NB4 (cell line): ENCODE results near the gene TMCC1.

Source experiments
- MAX ChIP-seq: IDR thresholded peaks from 2 replicates; pipeline ENCODE4 v1.6.1; 2011; ENCODE audit warnings: low read depth, low read length
- MYC ChIP-seq: IDR thresholded peaks from 2 replicates; pipeline ENCODE4 v1.6.1; 2011; ENCODE audit warnings: low read depth, low read length
- POLR2A ChIP-seq: IDR thresholded peaks from 2 replicates; pipeline ENCODE4 v1.6.1; 2011; ENCODE audit warnings: mild to moderate bottlenecking; ENCODE audit not compliant: insufficient read length; ENCODE audit errors: extremely low read depth
- TF ChIP-seq, protein P1 (sequence below): IDR thresholded peaks from one replicate; pipeline ENCODE4 v1.5.1; 2012; ENCODE audit warnings: low read depth, low read length

GRCh38 chr3:129892857-129893580, 492 bp downstream of the TMCC1 start:
- TF ChIP-seq MAX (peak; percentile 31; the same call in 1 of the 2 replicates), POLR2A (no peak), MYC (peak; percentile 55)
- TF ChIP-seq, protein P1, sequence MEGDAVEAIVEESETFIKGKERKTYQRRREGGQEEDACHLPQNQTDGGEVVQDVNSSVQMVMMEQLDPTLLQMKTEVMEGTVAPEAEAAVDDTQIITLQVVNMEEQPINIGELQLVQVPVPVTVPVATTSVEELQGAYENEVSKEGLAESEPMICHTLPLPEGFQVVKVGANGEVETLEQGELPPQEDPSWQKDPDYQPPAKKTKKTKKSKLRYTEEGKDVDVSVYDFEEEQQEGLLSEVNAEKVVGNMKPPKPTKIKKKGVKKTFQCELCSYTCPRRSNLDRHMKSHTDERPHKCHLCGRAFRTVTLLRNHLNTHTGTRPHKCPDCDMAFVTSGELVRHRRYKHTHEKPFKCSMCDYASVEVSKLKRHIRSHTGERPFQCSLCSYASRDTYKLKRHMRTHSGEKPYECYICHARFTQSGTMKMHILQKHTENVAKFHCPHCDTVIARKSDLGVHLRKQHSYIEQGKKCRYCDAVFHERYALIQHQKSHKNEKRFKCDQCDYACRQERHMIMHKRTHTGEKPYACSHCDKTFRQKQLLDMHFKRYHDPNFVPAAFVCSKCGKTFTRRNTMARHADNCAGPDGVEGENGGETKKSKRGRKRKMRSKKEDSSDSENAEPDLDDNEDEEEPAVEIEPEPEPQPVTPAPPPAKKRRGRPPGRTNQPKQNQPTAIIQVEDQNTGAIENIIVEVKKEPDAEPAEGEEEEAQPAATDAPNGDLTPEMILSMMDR: no peak
